Breast epithelium (tissue), 4 donors: ENCODE measurements around the gene INTS14. TPM values are rescaled to one million over a fixed set of nuclear protein-coding genes. Genes with fewer than 3 reads are reported as not detected.

Experiments used
- DNase-seq, 2 donors: peaks; one replicate each; pipeline ENCODE4 v3.0.0-alpha.2; 2019; ENCODE audit warnings: low spot score in 2 of 2
- H3K27ac ChIP-seq, 2 donors: fragments of 200-600 bp; sonication (generic) in 1 of 2; one replicate each; pipeline ENCODE4 v1.5.1; 2016 to 2019; ENCODE audit warnings: mild to moderate bottlenecking in 1 of 2
- H3K27me3 ChIP-seq, 2 donors: fragments of 200-600 bp; sonication (generic) in 1 of 2; one replicate each; pipeline versions ENCODE4 v1.5.1 to v1.6.0; 2017 to 2019; ENCODE audit warnings: control low read depth in 1 of 2, mild to moderate bottlenecking in 1 of 2
- H3K36me3 ChIP-seq: fragments of 200-600 bp; one replicate; pipeline ENCODE4 v1.5.1; 2019
- H3K4me1 ChIP-seq, 2 donors: fragments of 200-600 bp; sonication (generic); one replicate each; pipeline ENCODE4 v1.5.1; 2016 to 2019; ENCODE audit warnings: control low read depth in 1 of 2
- H3K4me3 ChIP-seq, 3 donors: fragments of 200-600 bp; sonication (generic); 1 replicate in 2 of 3; 2 replicates in 1 of 3; pipeline ENCODE4 v1.5.1; 2016 to 2019; ENCODE audit warnings: mild to moderate bottlenecking in 3 of 3, moderate library complexity in 2 of 3
- H3K9me3 ChIP-seq, 2 donors: fragments of 200-600 bp; sonication (generic) in 1 of 2; one replicate each; pipeline ENCODE4 v1.5.1; 2016 to 2019; ENCODE audit warnings: control low read depth in 1 of 2
- CTCF ChIP-seq, 3 donors: fragments of 450-650 bp; IDR thresholded peaks; one replicate each; pipeline ENCODE4 v1.5.1; 2016 to 2017; ENCODE audit warnings: antibody characterized with exemption in 3 of 3, mild to moderate bottlenecking in 3 of 3, moderate library complexity in 3 of 3
- POLR2A ChIP-seq: fragments of 450-650 bp; IDR thresholded peaks from one replicate; pipeline ENCODE4 v1.6.1; 2016; ENCODE audit warnings: antibody characterized with exemption, mild to moderate bottlenecking, moderate library complexity
- POLR2AphosphoS5 ChIP-seq, 3 donors: sonication (generic); formaldehyde crosslinking; IDR thresholded peaks; one replicate each; pipeline ENCODE4 v1.6.1; 2017; ENCODE audit warnings: antibody characterized with exemption in 3 of 3
- intact Hi-C: fragments of 100-400 bp; cut with DNase I; formaldehyde crosslinking; loops from one replicate; pipeline ENCODE4 v1.15.1; 2023; ENCODE audit warnings: low total_unique reads
- total RNA-seq, 3 donors: library from RNA; depleted of rRNA; stranded (reverse); fragments of >200 nt; gene quantifications; one replicate each; pipeline ENCODE4 v1.1.0, GENCODE V29; 2016

INTS14 gene
- total RNA-seq, 3 donors from 2014 or later = 34.6 to 54.3 (median 37.7) TPM

GRCh38 chr15:65603134-65603533 is 7.8 kb downstream of the INTS14 start:
- H3K36me3 ChIP-seq = peaks cover 1% of the 10 kb centered on the region
- intact Hi-C loops = no loop called here

GRCh38 chr15:65599677-65600076 is 11.3 kb downstream of the INTS14 start:
- Histone ChIP-seq H3K27me3 (no peaks in the 10 kb centered on the region), H3K4me1 (no peaks in the 10 kb centered on the region), H3K4me3 (no peak overlapping the region), H3K9me3 (no peaks in the 10 kb centered on the region), H3K27ac (no peak overlapping the region), H3K36me3 (peaks cover 6% of the 10 kb centered on the region)
- intact Hi-C loops = no loop called here
- DNase-seq = no peak
- no peak for TF ChIP-seq POLR2A
- TF ChIP-seq POLR2AphosphoS5 (IDR thresholded peaks at IDR 0.05) = no peak
- no peak for TF ChIP-seq CTCF (IDR thresholded peaks at IDR 0.05)

More at GRCh38 chr15:65603134-65603533, 7.8 kb downstream of the INTS14 start:
- TF ChIP-seq POLR2A = no peak
- TF ChIP-seq POLR2AphosphoS5 (IDR thresholded peaks at IDR 0.05) = no peak
- Histone ChIP-seq H3K4me3 (no peak overlapping the region), H3K4me1 (no peaks in the 10 kb centered on the region), H3K27me3 (no peaks in the 10 kb centered on the region), H3K9me3 (no peaks in the 10 kb centered on the region), H3K27ac (no peak overlapping the region)
- DNase-seq = no peak

GRCh38 chr15:65598468-65598867 is 12.5 kb downstream of the INTS14 start:
- H3K36me3 ChIP-seq = peaks cover 6% of the 10 kb centered on the region

GRCh38 chr15:65595960-65596359 is 15.0 kb downstream of the INTS14 start:
- H3K27me3 ChIP-seq = no peaks in the 10 kb centered on the region
- no peak for TF ChIP-seq POLR2AphosphoS5 (IDR thresholded peaks at IDR 0.05)
- no peak for TF ChIP-seq CTCF (IDR thresholded peaks at IDR 0.05)
- no peak for TF ChIP-seq POLR2A
- H3K4me3 ChIP-seq = no peak overlapping the region
- intact Hi-C loops = no loop called here
- peaks cover 6% of the 10 kb centered on the region for H3K36me3 ChIP-seq
- DNase-seq = no peak
- no peaks in the 10 kb centered on the region for H3K9me3 ChIP-seq
- no peaks in the 10 kb centered on the region for H3K4me1 ChIP-seq
- no peak overlapping the region for H3K27ac ChIP-seq

More at GRCh38 chr15:65598468-65598867, 12.5 kb downstream of the INTS14 start:
- Histone ChIP-seq H3K27ac (no peak overlapping the region), H3K4me3 (no peak overlapping the region), H3K4me1 (no peaks in the 10 kb centered on the region), H3K9me3 (no peaks in the 10 kb centered on the region), H3K27me3 (no peaks in the 10 kb centered on the region)
- DNase-seq = no peak
- no peak for TF ChIP-seq POLR2A
- TF ChIP-seq CTCF (IDR thresholded peaks at IDR 0.05) = no peak
- TF ChIP-seq POLR2AphosphoS5 (IDR thresholded peaks at IDR 0.05) = no peak
- intact Hi-C loops = no loop called here

- no peak for DNase-seq
- Histone ChIP-seq H3K36me3 (peaks cover 4% of the 10 kb centered on the region), H3K27ac (no peak overlapping the region), H3K4me3 (no peak overlapping the region), H3K4me1 (no peaks in the 10 kb centered on the region), H3K9me3 (no peaks in the 10 kb centered on the region), H3K27me3 (no peaks in the 10 kb centered on the region)
- intact Hi-C loops = no loop called here
- TF ChIP-seq CTCF (IDR thresholded peaks at IDR 0.05) = no peak
- TF ChIP-seq POLR2A = no peak
- TF ChIP-seq POLR2AphosphoS5 (IDR thresholded peaks at IDR 0.05) = no peak
Measured at GRCh38 chr15:65587094-65587493, 23.8 kb downstream of the INTS14 start.

GRCh38 chr15:65584241-65584640 is 26.7 kb downstream of the INTS14 start:
- TF ChIP-seq POLR2AphosphoS5 (IDR thresholded peaks at IDR 0.05) (no peak), POLR2A (no peak), CTCF (IDR thresholded peaks at IDR 0.05) (no peak)
- H3K36me3 ChIP-seq = peaks cover 4% of the 10 kb centered on the region
- H3K27me3 ChIP-seq = no peaks in the 10 kb centered on the region
- no peak for DNase-seq
- H3K9me3 ChIP-seq = no peaks in the 10 kb centered on the region
- no peaks in the 10 kb centered on the region for H3K4me1 ChIP-seq
- peak overlapping the region; percentile 4 to 35 for H3K27ac ChIP-seq
- no peak overlapping the region for H3K4me3 ChIP-seq
- intact Hi-C loops = no loop called here
